ENCODE data around the gene CLIP3. TPM values are rescaled to one million over a fixed set of nuclear protein-coding genes. Genes with fewer than 3 reads are reported as not detected.
A peak's percentile ranks its signal among the peaks of the same experiment; 100 is the strongest.

CLIP3 gene
- total RNA-seq, result 10 to 100 TPM in 1 of 6 donors, 1 to 10 TPM in 5; 3.0 to 13.0 (median 6.4) TPM

- TF ChIP-seq POLR2AphosphoS5 (IDR thresholded peaks at IDR 0.05) (no peak), POLR2A (IDR thresholded peaks at IDR 0.05) (no peak), CTCF (IDR thresholded peaks at IDR 0.05) (no peak), EP300 (IDR thresholded peaks at IDR 0.05) (no peak)
- DNase-seq (peak in 1 of 2 donors; percentile 91), ATAC-seq (ENCODE audit: low FRiP score in 2 of 2) (peak in 1 of 2 donors; percentile 90)
- peak within 1 kb of the TSS in 2 of 4 donors; percentile 25 to 61 for H3K27ac ChIP-seq
- 1 to 10% methylated on average over 33 to 36 of the region's 51 CpGs for WGBS, 2 donors
- H3K27me3 ChIP-seq, result peaks cover 0 to 7% (median 3%) of the 10 kb centered on the region in 4 donors
- peaks cover 0 to 10% (median 0%) of the 10 kb centered on the region in 4 donors for H3K36me3 ChIP-seq
- no peaks in the 10 kb centered on the region for H3K9me3 ChIP-seq
- peak within 1 kb of the TSS; percentile 1 to 50 (median 43) for H3K4me3 ChIP-seq
- peaks cover 0 to 12% (median 7%) of the 10 kb centered on the region in 4 donors for H3K4me1 ChIP-seq
Observed at GRCh38 chr19:36032251-36033104, at the start of gene CLIP3. CLIP3 (minus strand) TSS chr19:36032873; CDS start chr19:36032357, 516 bp downstream.

- H3K27me3 ChIP-seq, result no peaks in the 10 kb centered on the region
- H3K9me3 ChIP-seq, result no peaks in the 10 kb centered on the region
- WGBS, 2 donors, result 94 to 95% methylated on average over 7 of the region's 7 CpGs
- no peak for ATAC-seq (ENCODE audit: low FRiP score in 2 of 2)
- H3K4me1 ChIP-seq, result no peaks in the 10 kb centered on the region
- DNase-seq, result no peak
- H3K36me3 ChIP-seq, result peaks cover 0 to 11% (median 4%) of the 10 kb centered on the region in 4 donors
- H3K27ac ChIP-seq, result no peak overlapping the region
- no peak for TF ChIP-seq CTCF (IDR thresholded peaks at IDR 0.05)
- TF ChIP-seq POLR2A (IDR thresholded peaks at IDR 0.05), result no peak
- TF ChIP-seq POLR2AphosphoS5 (IDR thresholded peaks at IDR 0.05), result no peak
- no peak for TF ChIP-seq EP300 (IDR thresholded peaks at IDR 0.05)
- no peak overlapping the region for H3K4me3 ChIP-seq
Observed at GRCh38 chr19:36081894-36082293, 49.2 kb upstream of the CLIP3 start.

GRCh38 chr19:36081385-36081784 is 48.7 kb upstream of the CLIP3 start:
- TF ChIP-seq POLR2AphosphoS5 (IDR thresholded peaks at IDR 0.05), result no peak
- TF ChIP-seq CTCF (IDR thresholded peaks at IDR 0.05), result no peak
- no peak for TF ChIP-seq EP300 (IDR thresholded peaks at IDR 0.05)
- no peak for TF ChIP-seq POLR2A (IDR thresholded peaks at IDR 0.05)
- H3K9me3 ChIP-seq, result no peaks in the 10 kb centered on the region
- 89 to 91% methylated on average over 3 of the region's 3 CpGs for WGBS, 2 donors

GRCh38 chr19:36079389-36079945 is 46.8 kb upstream of the CLIP3 start:
- no peak overlapping the region for H3K4me3 ChIP-seq
- DNase-seq, result no peak
- no peak for TF ChIP-seq EP300 (IDR thresholded peaks at IDR 0.05)
- no peak for TF ChIP-seq POLR2AphosphoS5 (IDR thresholded peaks at IDR 0.05)
- TF ChIP-seq CTCF (IDR thresholded peaks at IDR 0.05), result no peak
- no peak for TF ChIP-seq POLR2A (IDR thresholded peaks at IDR 0.05)
- peaks cover 0 to 11% (median 4%) of the 10 kb centered on the region in 4 donors for H3K36me3 ChIP-seq
- no peaks in the 10 kb centered on the region for H3K9me3 ChIP-seq
- WGBS, 2 donors, result 93 to 99% methylated on average over 3 of the region's 3 CpGs
- no peaks in the 10 kb centered on the region for H3K27me3 ChIP-seq
- no peaks in the 10 kb centered on the region for H3K4me1 ChIP-seq
- no peak for ATAC-seq (ENCODE audit: low FRiP score in 2 of 2)
- no peak overlapping the region for H3K27ac ChIP-seq

More at GRCh38 chr19:36081385-36081784, 48.7 kb upstream of the CLIP3 start:
- Histone ChIP-seq H3K4me3 (no peak overlapping the region), H3K36me3 (peaks cover 0 to 11% (median 4%) of the 10 kb centered on the region in 4 donors), H3K27ac (no peak overlapping the region), H3K27me3 (no peaks in the 10 kb centered on the region), H3K4me1 (no peaks in the 10 kb centered on the region)
- DNase-seq, result no peak
- no peak for ATAC-seq (ENCODE audit: low FRiP score in 2 of 2)

All from upper lobe of left lung (tissue), 6 donors.